Epidermal melanocyte (primary cell): ENCODE data around the gene MYH2.

Experiments
- DNase-seq: peaks from one replicate; pipeline ENCODE4 v3.0.0; 2011; ENCODE audit warnings: low spot score; ENCODE audit not compliant: insufficient read length

The MYH2 gene

GRCh38 chr17:10516638-10517037 lies 32.8 kb downstream of the MYH2 start:
- no peak for DNase-seq

- DNase-seq = no peak
Observed at GRCh38 chr17:10516065-10516464, 33.4 kb downstream of the MYH2 start.

- no peak for DNase-seq
Observed at GRCh38 chr17:10513299-10514067, 36.0 kb downstream of the MYH2 start.

GRCh38 chr17:10512856-10513255 lies 36.6 kb downstream of the MYH2 start:
- DNase-seq = no peak

GRCh38 chr17:10499950-10500349 lies 49.5 kb downstream of the MYH2 start:
- DNase-seq = no peak

GRCh38 chr17:10492004-10492403 lies 57.5 kb downstream of the MYH2 start:
- no peak for DNase-seq

GRCh38 chr17:10482252-10482651 lies 67.2 kb downstream of the MYH2 start:
- DNase-seq = no peak

GRCh38 chr17:10477701-10478100 lies 71.8 kb downstream of the MYH2 start:
- DNase-seq = no peak

- DNase-seq = no peak
Observed at GRCh38 chr17:10474536-10474935, 74.9 kb downstream of the MYH2 start.

GRCh38 chr17:10471858-10472257 lies 77.6 kb downstream of the MYH2 start:
- DNase-seq = no peak
